Anterior cingulate cortex (tissue), 58 donors: Measurements from ENCODE around the gene CUL4B.
"Not testable (repeated sequence)": the region's sequence is repeated elsewhere in the genome, so short reads cannot be mapped to it uniquely, and the experiment has no call there.

Experiments
- DNase-seq, 58 donors: peaks; one replicate each; lab custom pipeline; 2025; lab: John Stamatoyannopoulos, UW

Gene CUL4B

DNA sequence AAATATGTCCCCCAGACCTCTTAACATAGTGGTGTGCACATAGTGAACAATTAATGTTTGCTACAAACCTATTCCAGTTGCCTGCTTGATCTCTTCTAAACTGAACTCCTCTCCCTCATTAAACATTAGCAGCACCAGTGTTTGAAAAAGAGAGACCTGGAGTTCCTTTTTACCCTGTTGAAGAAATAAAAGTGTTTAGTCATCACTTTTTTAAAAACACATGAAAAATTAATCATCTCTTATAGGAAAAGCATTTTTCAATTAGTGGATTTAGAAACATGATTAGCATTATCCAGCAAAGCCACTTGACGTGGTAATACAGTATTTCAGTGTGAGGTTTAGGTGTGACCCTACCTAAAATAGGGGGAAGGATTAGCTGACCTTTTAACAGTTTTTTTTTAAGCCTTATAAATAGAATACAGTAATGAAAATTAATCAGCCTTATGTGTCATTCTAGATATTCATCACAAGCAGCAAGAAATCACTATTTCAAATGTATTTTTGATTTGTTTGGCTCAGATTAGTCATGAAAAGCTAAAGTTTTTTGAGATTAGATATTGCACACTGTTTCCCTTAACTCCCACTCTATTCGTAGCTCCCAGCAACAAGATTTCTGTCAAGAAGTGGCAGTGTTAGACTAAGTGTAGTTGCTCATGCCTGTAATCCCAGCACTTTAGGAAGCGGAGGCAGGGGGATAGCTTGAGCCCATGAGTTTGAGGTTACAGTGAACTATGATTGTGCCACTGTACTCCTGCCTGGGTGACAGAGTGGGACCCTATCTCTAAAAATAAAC lies 26.2 kb downstream of the CUL4B start:
- DNase-seq = no peak

- DNase-seq = no peak
Measured at GRCh38 chrX:120522820-120523219, 37.9 kb downstream of the CUL4B start.

GRCh38 chrX:120517936-120518335 lies 42.8 kb downstream of the CUL4B start:
- no peak for DNase-seq

- no peak for DNase-seq
Measured at GRCh38 chrX:120514236-120514635, 46.5 kb downstream of the CUL4B start.

GRCh38 chrX:120512627-120513026 lies 48.1 kb downstream of the CUL4B start:
- no peak for DNase-seq

GRCh38 chrX:120512222-120512621 lies 48.5 kb downstream of the CUL4B start:
- DNase-seq = no peak

- no peak for DNase-seq
Measured at GRCh38 chrX:120504569-120504968, 56.2 kb downstream of the CUL4B start.

- DNase-seq = no peak
Measured at GRCh38 chrX:120499301-120500072, 61.3 kb downstream of the CUL4B start.

- DNase-seq = not testable (repeated sequence)
Measured at GRCh38 chrX:120490119-120490518, 70.6 kb downstream of the CUL4B start.

DNA sequence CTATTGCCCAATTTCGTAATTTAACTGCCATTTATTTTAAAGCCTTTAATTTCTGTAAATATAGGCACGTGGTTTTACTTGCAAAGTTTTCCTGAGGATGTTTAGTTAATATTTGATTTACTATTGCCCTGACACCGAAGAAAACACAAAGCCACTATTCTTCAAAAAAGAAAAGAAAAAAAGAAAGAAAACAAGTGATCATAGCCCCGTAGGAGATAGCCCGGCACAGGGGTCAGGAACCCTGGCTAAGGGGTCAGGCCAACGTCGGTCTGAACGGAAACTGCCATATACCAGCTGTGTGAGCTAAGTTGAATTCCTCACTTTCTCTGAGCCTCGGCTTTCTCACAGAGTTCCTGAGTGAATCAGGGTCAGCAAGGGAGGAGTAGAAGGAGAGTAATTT lies 74.0 kb downstream of the CUL4B start:
- no peak for DNase-seq

DNA sequence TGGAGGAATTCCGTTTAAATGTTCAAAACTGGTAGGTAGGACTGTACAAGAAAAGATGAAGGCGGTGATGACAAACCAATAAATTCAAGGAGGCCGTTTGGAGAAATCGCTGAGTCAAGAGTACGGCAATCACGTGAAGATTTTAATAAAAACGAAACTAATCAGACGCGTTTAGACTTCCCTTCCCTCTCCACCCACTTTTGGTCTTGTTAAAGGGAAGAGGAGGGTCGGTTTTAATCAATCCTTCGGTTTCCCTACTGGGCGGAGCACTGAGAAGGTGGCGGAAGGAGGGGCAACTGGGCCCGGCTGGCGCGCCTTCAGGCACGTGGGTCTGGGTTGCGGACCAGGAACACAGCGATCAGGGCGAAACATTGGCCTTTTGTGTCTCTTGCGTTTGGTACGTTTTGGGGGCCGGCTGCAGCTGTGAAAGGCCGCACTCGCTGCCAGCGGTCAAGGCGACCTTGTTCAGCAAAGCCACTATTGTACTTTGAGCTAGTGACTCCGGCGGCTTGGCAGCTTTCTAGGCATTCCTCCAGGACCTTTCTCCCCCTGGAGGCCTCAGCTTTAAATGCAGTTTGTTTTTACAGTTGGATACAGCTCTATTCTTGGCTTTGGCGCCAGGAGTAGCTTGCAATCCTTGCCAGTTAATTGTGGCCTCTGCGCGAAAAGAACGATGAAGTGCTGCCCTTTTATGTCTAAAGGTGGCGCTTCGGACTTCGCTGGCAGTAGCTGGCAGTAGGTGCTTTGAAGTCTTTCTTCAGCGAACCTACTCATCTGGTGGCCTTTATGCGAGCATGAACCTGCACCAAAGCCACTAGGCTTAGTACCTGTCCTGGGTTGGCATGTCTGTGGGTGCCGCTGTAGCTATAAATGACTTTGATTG lies 74.9 kb downstream of the CUL4B start:
- peak; percentile 5 to 91 (median 76) for DNase-seq

GRCh38 chrX:120485315-120485637 lies 75.5 kb downstream of the CUL4B start:
- no peak for DNase-seq

DNA sequence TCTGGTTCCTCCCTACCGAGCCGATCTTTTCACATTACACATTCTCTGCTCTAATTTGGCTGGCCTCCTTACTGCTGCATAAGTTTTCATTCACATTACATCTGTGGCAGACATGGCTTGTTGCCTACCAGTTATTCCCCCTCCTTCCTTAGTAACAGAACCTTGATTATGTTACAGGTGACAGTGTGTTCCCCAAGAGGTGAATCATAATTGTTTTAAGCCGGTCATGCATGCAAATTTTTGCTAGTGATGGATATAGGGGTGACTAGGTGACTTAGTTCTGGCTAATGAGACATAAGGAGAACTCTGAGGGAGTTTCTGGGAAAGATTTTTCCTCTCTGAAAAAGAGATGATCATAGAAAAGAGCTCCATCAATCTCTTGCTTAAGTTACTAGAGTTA lies 83.3 kb downstream of the CUL4B start:
- no peak for DNase-seq

DNA sequence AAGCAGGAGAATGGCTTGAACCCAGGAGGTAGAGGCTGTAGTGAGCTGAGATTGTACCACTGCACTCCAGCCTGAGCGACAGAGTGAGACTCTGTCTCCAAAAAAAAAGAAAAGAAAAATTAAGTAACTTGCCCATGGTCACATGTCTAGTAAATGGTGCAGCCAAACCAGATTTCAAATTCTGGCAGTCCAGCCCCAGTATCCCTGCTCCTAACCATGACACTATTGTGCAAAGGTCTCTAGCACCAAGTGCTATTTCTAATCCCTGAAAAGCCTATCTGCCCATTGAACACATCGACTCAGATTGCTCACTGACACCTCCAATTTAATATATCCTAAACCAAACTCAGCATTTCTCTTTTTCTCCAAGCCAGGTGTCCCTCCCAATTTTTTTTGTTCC lies 84.0 kb downstream of the CUL4B start:
- no peak for DNase-seq

DNA sequence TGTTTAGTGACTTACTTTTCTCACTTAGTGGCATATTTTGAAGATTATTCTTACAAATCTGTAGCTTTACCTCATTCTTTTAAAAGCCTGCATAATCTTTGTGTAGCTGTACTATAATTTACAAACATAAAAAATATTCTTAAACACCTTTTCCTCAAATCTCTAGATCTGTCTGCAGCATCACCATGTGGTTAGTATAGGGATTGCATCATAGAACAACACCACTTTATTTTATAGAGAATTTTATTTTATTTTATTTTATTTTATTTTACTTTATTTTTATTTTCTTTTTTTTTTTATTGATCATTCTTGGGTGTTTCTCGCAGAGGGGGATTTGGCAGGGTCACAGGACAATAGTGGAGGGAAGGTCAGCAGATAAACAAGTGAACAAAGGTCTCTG lies 85.3 kb downstream of the CUL4B start:
- DNase-seq = not testable (repeated sequence)
